H1 (cell line): ENCODE results near the gene MYO9B. TPM values are rescaled to one million over a fixed set of nuclear protein-coding genes. Genes with fewer than 3 reads are reported as not detected.

Experiments used
- CTCF ChIA-PET: fragments of 300-600 bp; sonication (Branson Sonifier 250); formaldehyde crosslinking; loops from one replicate; lab custom pipeline; 2021; ENCODE audit not compliant: partially characterized antibody; lab: Charles Lee
- POLR2A ChIA-PET: fragments of 300-600 bp; sonication (Branson Sonifier 250); formaldehyde crosslinking; loops from one replicate; lab custom pipeline; 2021; ENCODE audit warnings: inconsistent platforms; ENCODE audit not compliant: partially characterized antibody; lab: Charles Lee
- DNase-seq, 2 experiments: peaks; one replicate each; pipeline versions ENCODE4 v3.0.0 to v3.0.0-alpha.2; 2010 to 2022; ENCODE audit warnings: low spot score in 2 of 2, low read depth in 1 of 2, mixed read lengths in 1 of 2
- FAIRE-seq: peaks from 2 replicates; lab custom pipeline; 2011; peaks lifted over from hg19 to GRCh38; lab: Jason Lieb, UNC
- H2AFZ ChIP-seq: 2 replicates; pipeline ENCODE4 v1.8.1; 2012; ENCODE audit warnings: low read length, inconsistent platforms
- H2AK5ac ChIP-seq: 2 replicates; pipeline ENCODE4 v1.6.1; 2013; ENCODE audit warnings: low read depth, low read length
- H2BK120ac ChIP-seq: replicated peaks from 2 replicates; pipeline ENCODE3; 2013; ENCODE audit warnings: low read depth, low read length, inconsistent platforms
- H2BK12ac ChIP-seq: 2 replicates; pipeline ENCODE4 v1.6.1; 2013; ENCODE audit warnings: low read depth, low read length
- H2BK15ac ChIP-seq: 2 replicates; pipeline ENCODE4 v1.6.1; 2013; ENCODE audit warnings: low read length
- H2BK20ac ChIP-seq: 2 replicates; pipeline ENCODE4 v1.6.1; 2013; ENCODE audit warnings: low read length
- H2BK5ac ChIP-seq: 2 replicates; pipeline ENCODE4 v1.6.1; 2013; ENCODE audit warnings: low read depth, low read length
- H3K14ac ChIP-seq: 2 replicates; pipeline ENCODE4 v1.6.1; 2013; ENCODE audit warnings: inconsistent platforms; ENCODE audit not compliant: insufficient read length
- H3K18ac ChIP-seq: 2 replicates; pipeline ENCODE4 v1.6.1; 2013; ENCODE audit warnings: low read length; ENCODE audit errors: extremely low read depth
- H3K23ac ChIP-seq: 2 replicates; pipeline ENCODE4 v1.6.1; 2013; ENCODE audit warnings: inconsistent platforms; ENCODE audit not compliant: insufficient read length
- H3K23me2 ChIP-seq: 2 replicates; pipeline ENCODE4 v1.6.1; 2013; ENCODE audit warnings: low read depth, low read length
- H3K27ac ChIP-seq: 2 replicates; pipeline ENCODE4 v1.6.1; 2011; ENCODE audit warnings: low read depth, low read length, inconsistent platforms
- H3K27me3 ChIP-seq, 4 experiments: replicated peaks in 1 of 4; 1 replicate in 1 of 4; 2 replicates in 3 of 4; pipeline versions ENCODE4 v1.6.1 to v1.8.1; 2011 to 2013; ENCODE audit warnings: low read length in 3 of 4, mild to moderate bottlenecking in 3 of 4, inconsistent platforms in 2 of 4, mixed read lengths in 2 of 4, moderate library complexity in 1 of 4; ENCODE audit not compliant: control insufficient read depth in 3 of 4, insufficient read depth in 3 of 4; ENCODE audit errors: extremely low read depth in 1 of 4
- H3K36me3 ChIP-seq, 4 experiments: 2 replicates each; pipeline versions ENCODE4 v1.6.1 to v1.8.1; 2011 to 2013; ENCODE audit warnings: mild to moderate bottlenecking in 4 of 4, low read length in 3 of 4, moderate library complexity in 2 of 4, control low read depth in 1 of 4, inconsistent platforms in 1 of 4; ENCODE audit not compliant: insufficient read depth in 4 of 4, control insufficient read depth in 2 of 4
- H3K4ac ChIP-seq: replicated peaks from 2 replicates; pipeline ENCODE3; 2013; ENCODE audit warnings: low read length, low read depth, mixed read lengths, inconsistent platforms; ENCODE audit not compliant: insufficient read length
- H3K4me1 ChIP-seq, 4 experiments: replicated peaks in 1 of 4; 1 replicate in 1 of 4; 2 replicates in 3 of 4; pipeline versions ENCODE4 v1.6.1 to v1.8.1; 2011 to 2013; ENCODE audit warnings: low read length in 3 of 4, inconsistent platforms in 2 of 4, mixed read lengths in 1 of 4; ENCODE audit not compliant: insufficient read depth in 4 of 4, control insufficient read depth in 3 of 4
- H3K4me2 ChIP-seq, 2 experiments: 2 replicates each; pipeline versions ENCODE4 v1.6.1 to v1.8.1; 2011 to 2013; ENCODE audit warnings: low read depth in 2 of 2, low read length in 2 of 2, control low read depth in 1 of 2, inconsistent platforms in 1 of 2, mild to moderate bottlenecking in 1 of 2; ENCODE audit not compliant: insufficient read depth in 1 of 2
- H3K4me3 ChIP-seq, 4 experiments: fragments of 200-600, 300-600 bp in 1 of 4; sonication (generic), shearing (Covaris generic), sonication (Bioruptor Twin) in 1 of 4; 2 replicates each; pipeline versions ENCODE4 v1.5.1 to v1.8.1; 2011 to 2016; ENCODE audit warnings: low read length in 4 of 4, low read depth in 3 of 4, control low read depth in 2 of 4, inconsistent platforms in 2 of 4, mild to moderate bottlenecking in 2 of 4, mixed read lengths in 1 of 4, moderate library complexity in 1 of 4; ENCODE audit not compliant: insufficient read depth in 2 of 4; ENCODE audit errors: extremely low read depth in 1 of 4
- H3K56ac ChIP-seq: replicated peaks from 2 replicates; pipeline ENCODE3; 2013; ENCODE audit warnings: low read depth, mild to moderate bottlenecking, mixed read lengths, low read length, inconsistent platforms; ENCODE audit not compliant: insufficient read length
- H3K79me1 ChIP-seq: 2 replicates; pipeline ENCODE4 v1.6.1; 2013; ENCODE audit warnings: low read depth, low read length, control low read depth
- H3K79me2 ChIP-seq, 2 experiments: 2 replicates each; pipeline versions ENCODE4 v1.6.1 to v1.8.1; 2012 to 2013; ENCODE audit warnings: low read length in 2 of 2, mild to moderate bottlenecking in 2 of 2, inconsistent platforms in 1 of 2; ENCODE audit not compliant: insufficient read depth in 2 of 2, control insufficient read depth in 1 of 2
- H3K9ac ChIP-seq, 4 experiments: replicated peaks in 1 of 4; 1 replicate in 1 of 4; 2 replicates in 3 of 4; pipeline versions ENCODE4 v1.6.1 to v1.8.1; 2011 to 2013; ENCODE audit warnings: low read depth in 3 of 4, low read length in 3 of 4, control low read depth in 2 of 4, mild to moderate bottlenecking in 2 of 4, moderate library complexity in 2 of 4, inconsistent platforms in 1 of 4; ENCODE audit errors: extremely low read depth in 1 of 4
- H3K9me3 ChIP-seq, 2 experiments: 2 replicates each; pipeline versions ENCODE4 v1.6.1 to v1.8.1; 2012 to 2013; ENCODE audit warnings: mild to moderate bottlenecking in 2 of 2, moderate library complexity in 2 of 2, control low read depth in 1 of 2, inconsistent platforms in 1 of 2, low read depth in 1 of 2, low read length in 1 of 2, mixed read lengths in 1 of 2; ENCODE audit not compliant: insufficient read depth in 2 of 2
- H4K20me1 ChIP-seq, 2 experiments: replicated peaks in 1 of 2; 2 replicates each; pipeline versions ENCODE3 to v1.8.1; 2011 to 2013; ENCODE audit warnings: inconsistent platforms in 2 of 2, low read length in 2 of 2, mild to moderate bottlenecking in 1 of 2; ENCODE audit not compliant: insufficient read depth in 2 of 2, control insufficient read depth in 1 of 2
- H4K5ac ChIP-seq: 2 replicates; pipeline ENCODE4 v1.6.1; 2013; ENCODE audit warnings: low read length, low read depth, mixed read lengths, inconsistent platforms; ENCODE audit not compliant: insufficient read length
- H4K8ac ChIP-seq: 2 replicates; pipeline ENCODE4 v1.8.0; 2013; ENCODE audit warnings: mild to moderate bottlenecking, moderate library complexity, low read length, inconsistent platforms; ENCODE audit not compliant: insufficient read depth; ENCODE audit errors: extremely low read depth
- H4K91ac ChIP-seq: replicated peaks from 2 replicates; pipeline ENCODE3; 2013; ENCODE audit warnings: low read length, mixed read lengths, inconsistent platforms; ENCODE audit not compliant: insufficient read length
- ASH2L ChIP-seq: fragments of 200-600, 300-600 bp; sonication (generic); IDR thresholded peaks from one replicate; pipeline ENCODE4 v1.7.1; 2017; ENCODE audit warnings: low read length
- CBX5 ChIP-seq: fragments of 300-800, 300-1000 bp; sonication (generic); IDR thresholded peaks from 2 replicates; pipeline ENCODE4 v1.7.1; 2016; ENCODE audit warnings: antibody characterized with exemption, low read length, low read depth
- CBX8 ChIP-seq: fragments of 300-800, 300-1000 bp; sonication (generic); IDR thresholded peaks from 2 replicates; pipeline ENCODE4 v1.7.1; 2016; ENCODE audit warnings: low read depth, low read length, borderline replicate concordance
- GABPA ChIP-seq: IDR thresholded peaks from 2 replicates; pipeline ENCODE4 v1.6.1; 2011; ENCODE audit warnings: mild to moderate bottlenecking, low read length, moderate library complexity, borderline replicate concordance; ENCODE audit not compliant: insufficient read depth
- HDAC2 ChIP-seq, 2 experiments: fragments of 300-600 bp in 1 of 2; sonication (generic) in 1 of 2; IDR thresholded peaks; 2 replicates each; pipeline ENCODE4 v1.6.1; 2011 to 2012; ENCODE audit warnings: low read depth in 2 of 2, low read length in 2 of 2, mild to moderate bottlenecking in 2 of 2, moderate library complexity in 2 of 2, borderline replicate concordance in 1 of 2, inconsistent platforms in 1 of 2
- PHF8 ChIP-seq: fragments of 200-600 bp; sonication (generic); conservative IDR thresholded peaks from 2 replicates; pipeline ENCODE4 v1.7.1; 2012; ENCODE audit warnings: low read depth, mild to moderate bottlenecking, inconsistent platforms, low read length, moderate library complexity
- SIN3A ChIP-seq, 2 experiments: IDR thresholded peaks in 1 of 2; conservative IDR thresholded peaks in 1 of 2; 2 replicates each; pipeline ENCODE4 v1.6.1; 2011 to 2012; ENCODE audit warnings: low read length in 2 of 2, improper control_type of control experiment in 1 of 2, low read depth in 1 of 2, mild to moderate bottlenecking in 1 of 2
- WGBS, 2 experiments: shearing (Covaris generic) in 1 of 2; methylation state at CpG; one replicate each; pipeline versions ENCODE4 v1.1.6 to v1.1.7; 2013 to 2015; ENCODE audit warnings: low lambda C conversion rate in 2 of 2, mixed read lengths in 2 of 2, inconsistent platforms in 1 of 2, low coverage in 1 of 2, missing lambda C conversion rate in 1 of 2; ENCODE audit not compliant: insufficient replicate concordance in 2 of 2, insufficient coverage in 1 of 2, insufficient read length in 1 of 2; ENCODE audit errors: extremely low coverage in 1 of 2, missing lambda C conversion rate in 1 of 2; 5-methylcytosine and 5-hydroxymethylcytosine counted together
- polyA plus RNA-seq, 7 experiments: library from polyadenylated mRNA; depleted of rRNA in 3 of 7; stranded (reverse) in 5 of 7; unstranded in 2 of 7; fragments of >200 nt in 5 of 7; fragments of 200-250 nt in 2 of 7; gene quantifications; 1 replicate in 5 of 7; 2 replicates in 1 of 7; 4 replicates in 1 of 7; pipeline versions ENCODE4 v1.2.1 to v1.2.3, GENCODE V29; 2011 to 2013; ENCODE audit warnings: missing spikeins in 2 of 7, mixed read lengths in 2 of 7
- total RNA-seq: library from RNA; stranded (reverse); fragmentation: NEBNext Ultra II Directional; extraction: Animal tissue kit (Norgen Biotek cat#: 25700); gene quantifications from 2 replicates; pipeline ENCODE4 v1.2.1, GENCODE V29; 2021

MYO9B gene
- total and polyA plus RNA-seq, 2 of the 8 experiments (the other 6 are each of a cell fraction or from before 2014, with no cell fraction given), result 27.6 to 77.1 TPM

GRCh38 chr19:17036640-17037039 lies 38.9 kb upstream of the MYO9B start:
- Histone ChIP-seq H4K20me1 (peaks cover 0 to 1% of the 10 kb centered on the region in 2 experiments), H3K27ac (no peak overlapping the region), H2BK120ac (no peak overlapping the region), H3K4ac (no peak overlapping the region), H3K56ac (no peak overlapping the region), H4K5ac (no peak overlapping the region), H2AK5ac (no peak overlapping the region), H4K8ac (peak overlapping the region; percentile 79), H3K14ac (no peak overlapping the region), H2BK20ac (no peak overlapping the region), H3K79me2 (no peaks in the 10 kb centered on the region), H2BK5ac (no peak overlapping the region; the same call in 1 of the 2 replicates), H3K9ac (no peak overlapping the region), H3K4me1 (no peaks in the 10 kb centered on the region), H3K23me2 (no peaks in the 10 kb centered on the region), H3K23ac (no peak overlapping the region), H3K4me3 (no peak overlapping the region), H3K18ac (no peak overlapping the region), H3K79me1 (no peaks in the 10 kb centered on the region), H4K91ac (peak overlapping the region; percentile 54), H2BK15ac (no peak overlapping the region), H3K27me3 (no peaks in the 10 kb centered on the region), H3K4me2 (no peak overlapping the region), H3K9me3 (no peaks in the 10 kb centered on the region), H2AFZ (no peak overlapping the region), H2BK12ac (0 out of 2 replicates have a peak overlapping the region, but pooled peaks have one; percentile 27), H3K36me3 (no peaks in the 10 kb centered on the region)
- POLR2A ChIA-PET, result interaction anchor here (0.9 to 1.1 kb wide), 2 partner anchors 11 to 178 kb away, joined by 3 to 4 read pairs; partner anchors contain the start of gene USE1
- CTCF ChIA-PET, result interaction anchor here (0.9 to 2.9 kb wide), 2 partner anchors 15 to 93 kb away, joined by 3 to 12 read pairs; no protein-coding TSS in a partner anchor
- no peak for TF ChIP-seq PHF8
- TF ChIP-seq CBX5, result no peak
- TF ChIP-seq HDAC2 (IDR thresholded peaks at IDR 0.05; ENCODE audit: borderline replicate concordance in 1 of 2, low read depth in 2 of 2, low read length in 2 of 2), result no peak
- TF ChIP-seq ASH2L, result no peak
- no peak for TF ChIP-seq SIN3A (conservative IDR thresholded peaks at IDR 0.05 in 1 of 2, IDR thresholded peaks at IDR 0.05 in 1 of 2; ENCODE audit: low read depth in 1 of 2, low read length in 2 of 2)
- no peak for TF ChIP-seq CBX8
- TF ChIP-seq GABPA, result no peak
- 91% methylated on average over 4 of the region's 4 CpGs; no CpG with 5 or more reads in 1 of the 2 experiments for WGBS, 2 experiments
- FAIRE-seq, result no peak
- no peak for DNase-seq
